ACC112 (cell line): ENCODE results near the gene AADACL4.

Source experiments
- H2AFZ ChIP-seq: fragments of 200-600 bp; sonication (generic); one replicate; pipeline ENCODE4 v1.6.0; 2017; ENCODE audit warnings: antibody characterized with exemption, low read length; ENCODE audit not compliant: unreplicated experiment
- H3K27ac ChIP-seq: fragments of 200-600 bp; sonication (generic); 2 replicates; pipeline ENCODE4 v1.5.1; 2014; ENCODE audit warnings: low read depth, mild to moderate bottlenecking, antibody characterized with exemption, low read length, moderate library complexity
- H3K27me3 ChIP-seq: fragments of 200-600 bp; sonication (generic); 2 replicates; pipeline ENCODE4 v1.6.1; 2014; ENCODE audit warnings: mild to moderate bottlenecking, antibody characterized with exemption, low read length, moderate library complexity, mixed read lengths; ENCODE audit not compliant: insufficient read depth
- H3K36me3 ChIP-seq: fragments of 200-600 bp; sonication (generic); 2 replicates; pipeline ENCODE4 v1.6.1; 2016; ENCODE audit warnings: mild to moderate bottlenecking, antibody characterized with exemption, low read length, moderate library complexity, mixed read lengths; ENCODE audit not compliant: insufficient read depth
- H3K4me1 ChIP-seq: fragments of 200-600 bp; sonication (generic); one replicate; pipeline ENCODE4 v1.6.1; 2016; ENCODE audit warnings: low read length, mixed read lengths; ENCODE audit not compliant: insufficient read depth, unreplicated experiment, control insufficient read depth
- H3K4me3 ChIP-seq: fragments of 200-600 bp; sonication (generic); 2 replicates; pipeline ENCODE4 v1.5.1; 2014; ENCODE audit warnings: mild to moderate bottlenecking, low read depth, low read length
- H3K79me2 ChIP-seq: fragments of 200-600 bp; sonication (generic); one replicate; pipeline ENCODE4 v1.6.0; 2016; ENCODE audit warnings: low read length; ENCODE audit not compliant: control insufficient read depth, unreplicated experiment, insufficient read depth

Gene AADACL4

DNA sequence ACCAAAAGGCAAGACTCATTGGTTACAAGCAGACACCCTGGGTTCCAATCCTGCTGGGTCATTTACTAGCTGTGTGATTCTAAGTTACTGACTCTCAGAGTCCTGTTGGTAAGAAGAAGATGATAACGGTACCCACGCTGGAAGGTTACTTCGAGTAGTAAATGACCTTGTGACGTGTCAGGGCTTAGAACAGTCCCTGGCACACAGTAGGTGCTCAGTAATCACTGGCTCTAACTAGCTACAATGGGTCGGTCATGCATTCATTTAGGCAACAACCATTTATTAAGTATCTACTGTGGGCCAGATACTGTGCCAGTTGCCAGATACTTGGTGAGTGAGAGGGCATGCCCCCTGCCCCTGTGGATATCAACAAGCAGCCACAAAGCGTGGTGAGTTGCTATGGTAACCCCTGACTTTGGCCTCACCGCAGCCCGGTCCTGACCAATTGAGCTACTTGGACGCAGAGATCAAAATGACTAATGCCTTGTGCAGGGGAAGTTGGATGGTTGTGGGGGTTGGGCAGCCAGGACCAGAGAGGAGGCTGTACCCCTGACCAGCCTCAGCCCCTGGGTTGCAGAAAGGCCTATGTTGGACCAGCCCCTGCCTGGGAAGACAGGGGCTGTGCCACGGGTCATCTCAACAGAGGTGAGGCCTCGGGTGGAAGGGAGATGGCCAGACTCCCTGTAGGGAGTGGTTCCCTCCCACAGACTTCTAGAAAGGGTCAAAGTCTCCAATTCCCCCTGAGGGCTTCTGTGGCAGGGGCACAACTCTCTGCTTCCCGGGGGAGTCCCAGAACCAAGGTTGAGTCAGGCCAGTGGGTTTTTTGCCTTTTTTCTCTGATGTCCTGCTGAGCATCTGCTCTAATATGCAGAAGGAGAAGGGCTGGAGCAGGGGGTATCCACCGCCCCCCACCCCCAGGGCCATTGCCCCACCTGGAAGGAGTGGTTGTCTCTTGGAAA, 41.9 kb upstream of the AADACL4 start:
- no peaks in the 10 kb centered on the region for H3K36me3 ChIP-seq
- H3K27me3 ChIP-seq, result no peaks in the 10 kb centered on the region
- H2AFZ ChIP-seq, result no peak overlapping the region
- peaks cover 42% of the 10 kb centered on the region for H3K4me1 ChIP-seq
- peak overlapping the region; percentile 73 for H3K27ac ChIP-seq
- no peaks in the 10 kb centered on the region for H3K79me2 ChIP-seq
- H3K4me3 ChIP-seq, result no peak overlapping the region

DNA sequence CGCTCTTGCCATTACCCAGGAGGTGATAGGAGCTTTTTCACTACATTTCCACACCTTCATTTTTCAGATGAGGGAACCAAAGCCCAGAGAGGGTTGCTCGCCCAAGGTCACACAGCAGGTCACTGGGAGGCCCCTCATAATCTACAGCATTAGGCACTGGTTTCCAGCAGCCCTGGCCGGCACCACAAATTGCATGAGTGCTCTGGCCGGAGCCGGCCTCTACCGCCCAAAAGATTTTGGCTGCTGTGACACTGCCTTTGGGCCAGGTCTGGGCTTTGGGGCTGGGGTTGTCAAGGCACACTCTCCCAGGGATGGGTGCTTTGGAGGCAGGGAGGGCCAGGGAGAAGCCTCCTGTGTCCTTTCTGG, 41.2 kb upstream of the AADACL4 start:
- no peaks in the 10 kb centered on the region for H3K27me3 ChIP-seq
- no peak overlapping the region for H2AFZ ChIP-seq
- no peaks in the 10 kb centered on the region for H3K36me3 ChIP-seq
- H3K79me2 ChIP-seq, result no peaks in the 10 kb centered on the region
- H3K27ac ChIP-seq, result peak overlapping the region; percentile 73; the same call in 1 of the 2 replicates
- no peak overlapping the region for H3K4me3 ChIP-seq
- peaks cover 42% of the 10 kb centered on the region for H3K4me1 ChIP-seq

DNA sequence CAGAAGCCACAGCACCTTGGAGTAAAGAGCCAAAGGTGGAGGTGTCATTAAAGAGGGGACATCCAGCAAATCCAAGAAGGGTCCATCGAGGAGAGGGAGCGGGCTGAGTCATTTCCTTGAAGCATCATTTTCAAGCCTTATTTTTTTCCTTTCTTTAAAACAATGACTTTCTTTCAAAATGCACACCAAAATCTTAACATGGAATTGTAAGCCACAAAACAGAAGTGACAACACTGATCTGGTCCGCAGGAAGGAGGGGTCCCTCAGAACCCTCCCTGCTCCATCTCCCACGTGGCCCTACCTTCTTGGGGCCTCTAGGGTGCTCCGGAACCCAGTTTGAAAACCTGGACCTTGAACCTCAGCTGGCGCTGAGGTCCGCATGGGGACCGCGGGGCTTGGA, 40.7 kb upstream of the AADACL4 start:
- Histone ChIP-seq H3K4me3 (no peak overlapping the region), H2AFZ (no peak overlapping the region), H3K79me2 (no peaks in the 10 kb centered on the region), H3K27ac (peak overlapping the region; percentile 73; the same call in 1 of the 2 replicates), H3K4me1 (peaks cover 42% of the 10 kb centered on the region), H3K27me3 (no peaks in the 10 kb centered on the region), H3K36me3 (no peaks in the 10 kb centered on the region)

DNA sequence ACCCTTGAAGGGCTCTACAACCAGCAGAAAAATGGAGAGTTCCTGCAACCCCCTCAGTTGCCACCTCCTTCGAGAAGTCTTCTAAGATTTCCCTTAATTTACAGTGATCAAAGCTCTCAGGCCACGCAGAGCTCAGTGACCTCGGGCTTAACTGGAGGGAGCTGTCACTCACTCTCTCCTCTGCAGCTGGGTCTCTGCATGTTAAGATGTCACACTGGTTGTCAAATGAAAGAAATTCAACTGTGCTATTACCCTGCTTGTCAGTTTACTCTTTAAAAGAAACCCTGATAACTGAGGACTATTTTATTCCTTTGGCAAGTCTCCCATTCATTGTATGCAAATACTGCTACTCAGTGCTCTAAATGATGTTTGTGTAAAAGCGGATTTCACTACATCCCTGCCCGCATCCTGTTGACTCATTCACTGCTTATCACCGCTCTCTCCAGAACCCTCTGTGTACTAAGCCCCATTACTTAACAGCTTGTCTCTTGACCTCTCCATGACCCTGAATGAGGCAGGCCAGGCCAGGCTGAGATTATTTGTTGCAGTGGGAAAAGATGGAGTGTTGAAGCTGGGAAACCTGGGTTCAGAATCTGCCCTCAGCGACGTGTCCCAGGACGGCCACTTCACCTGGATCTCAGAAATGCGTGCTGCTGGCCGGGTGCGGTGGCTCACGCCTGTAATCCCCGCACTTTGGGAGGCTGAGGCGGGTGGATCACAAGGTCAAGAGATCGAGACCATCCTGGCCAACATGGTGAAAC, 39.6 kb upstream of the AADACL4 start:
- Histone ChIP-seq H3K27me3 (no peaks in the 10 kb centered on the region), H3K4me1 (peaks cover 42% of the 10 kb centered on the region), H3K79me2 (no peaks in the 10 kb centered on the region), H3K36me3 (no peaks in the 10 kb centered on the region), H3K27ac (peak overlapping the region; percentile 73), H3K4me3 (0 out of 2 replicates have a peak overlapping the region, but pooled peaks have one; percentile 11), H2AFZ (no peak overlapping the region)

DNA sequence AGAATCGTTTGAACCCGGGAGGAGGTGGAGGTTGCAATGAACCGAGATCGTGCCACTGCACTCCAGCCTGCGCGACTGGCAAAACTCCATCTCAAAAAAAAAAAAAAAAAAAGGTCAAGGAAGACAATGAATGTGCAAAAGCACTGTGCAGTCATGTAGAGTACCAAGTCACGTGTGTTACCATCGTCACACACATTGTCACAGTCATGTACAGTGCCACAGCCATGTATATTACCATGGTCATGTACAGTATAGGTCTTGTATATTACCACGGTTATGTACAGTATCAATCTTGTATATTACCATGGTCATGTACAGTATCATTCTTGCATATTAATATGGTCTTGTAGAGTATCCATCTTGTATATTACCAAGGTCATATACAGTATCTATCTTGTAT, 38.9 kb upstream of the AADACL4 start:
- no peaks in the 10 kb centered on the region for H3K27me3 ChIP-seq
- H2AFZ ChIP-seq, result no peak overlapping the region
- no peak overlapping the region for H3K4me3 ChIP-seq
- no peaks in the 10 kb centered on the region for H3K79me2 ChIP-seq
- H3K4me1 ChIP-seq, result peaks cover 42% of the 10 kb centered on the region
- H3K27ac ChIP-seq, result no peak overlapping the region
- H3K36me3 ChIP-seq, result no peaks in the 10 kb centered on the region

DNA sequence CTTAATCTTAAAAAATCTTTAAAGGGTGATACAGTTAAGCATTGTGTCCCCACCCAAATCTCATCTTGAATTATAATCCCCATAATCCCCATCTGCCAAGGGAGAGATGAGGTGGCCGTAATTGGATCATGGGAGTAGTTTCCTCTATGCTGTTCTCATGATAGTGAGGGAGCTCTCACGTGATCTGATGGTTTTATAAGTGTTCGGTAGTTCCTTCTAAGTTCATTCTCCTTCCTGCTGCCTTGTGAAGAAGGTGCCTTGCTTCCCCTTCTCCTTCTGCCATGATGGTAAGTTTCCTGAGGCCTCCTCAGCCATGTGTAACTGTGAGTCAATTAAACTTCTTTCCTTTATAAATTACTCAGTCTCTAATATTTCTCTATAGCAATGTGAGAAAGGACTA, 36.6 kb upstream of the AADACL4 start:
- no peak overlapping the region for H3K27ac ChIP-seq
- H3K4me3 ChIP-seq, result no peak overlapping the region
- no peaks in the 10 kb centered on the region for H3K36me3 ChIP-seq
- peaks cover 34% of the 10 kb centered on the region for H3K4me1 ChIP-seq
- no peaks in the 10 kb centered on the region for H3K27me3 ChIP-seq
- no peak overlapping the region for H2AFZ ChIP-seq
- H3K79me2 ChIP-seq, result no peaks in the 10 kb centered on the region

DNA sequence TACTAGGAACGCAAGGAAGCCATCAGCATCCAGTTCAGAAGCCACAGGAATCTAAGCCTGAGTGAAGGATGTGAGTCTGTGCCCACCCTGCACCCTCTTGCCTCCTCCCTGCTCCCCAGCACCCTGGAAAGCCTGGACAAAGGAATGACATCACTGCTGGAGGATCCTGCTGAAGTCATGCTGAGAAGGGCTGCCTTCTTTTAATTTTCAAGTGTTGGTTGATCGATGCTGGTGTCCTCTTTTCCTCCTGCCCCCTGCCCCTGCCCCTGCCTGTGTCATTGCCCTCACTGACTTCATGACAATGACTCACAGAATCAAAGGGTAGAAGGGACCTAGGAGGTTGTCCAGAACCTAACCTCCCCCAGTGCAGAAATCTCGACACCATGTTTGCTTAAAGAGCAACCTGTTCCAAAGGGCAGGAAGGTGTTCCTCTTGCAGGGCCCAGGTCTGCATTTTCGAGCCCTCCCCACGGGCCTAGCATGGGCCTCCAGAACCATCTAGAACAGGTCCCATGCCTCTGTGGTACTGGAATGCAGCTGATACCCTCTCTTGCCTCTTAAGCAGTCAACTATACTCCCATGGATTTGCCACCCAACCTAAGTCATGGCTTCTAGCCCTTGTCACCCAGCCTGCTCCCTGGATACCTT, 35.5 kb upstream of the AADACL4 start:
- Histone ChIP-seq H2AFZ (no peak overlapping the region), H3K36me3 (no peaks in the 10 kb centered on the region), H3K79me2 (no peaks in the 10 kb centered on the region), H3K27ac (no peak overlapping the region), H3K4me1 (peaks cover 22% of the 10 kb centered on the region), H3K27me3 (no peaks in the 10 kb centered on the region), H3K4me3 (no peak overlapping the region)

DNA sequence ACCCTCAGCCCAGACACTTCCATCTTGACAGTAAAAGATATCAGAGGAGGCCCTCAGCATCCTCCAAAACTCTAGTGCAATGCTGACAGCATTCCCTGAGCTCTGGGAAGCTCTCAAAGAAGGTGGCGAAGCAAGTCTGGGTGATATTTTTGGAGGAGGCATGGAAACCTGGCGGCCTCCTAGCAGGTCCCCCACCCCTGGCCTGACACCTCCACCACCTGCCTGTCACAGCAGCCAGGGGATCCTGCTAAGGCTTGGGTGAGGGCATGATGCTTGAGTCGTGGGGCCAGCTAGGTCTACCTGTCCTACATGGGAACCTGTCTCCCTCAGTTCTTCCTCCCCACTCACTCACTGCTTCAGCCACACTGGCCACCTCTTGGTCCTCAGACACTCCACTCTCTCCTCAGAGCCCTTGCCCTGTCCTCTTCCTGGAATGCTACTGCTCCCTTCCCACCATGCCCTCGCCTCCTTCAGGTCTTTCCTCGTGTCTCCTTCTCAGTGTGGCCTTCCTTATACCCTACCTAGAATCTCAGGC, 34.3 kb upstream of the AADACL4 start:
- H3K4me1 ChIP-seq, result peaks cover 13% of the 10 kb centered on the region
- no peak overlapping the region for H3K4me3 ChIP-seq
- H3K27me3 ChIP-seq, result no peaks in the 10 kb centered on the region
- H3K27ac ChIP-seq, result no peak overlapping the region
- no peaks in the 10 kb centered on the region for H3K36me3 ChIP-seq
- no peak overlapping the region for H2AFZ ChIP-seq
- H3K79me2 ChIP-seq, result no peaks in the 10 kb centered on the region

DNA sequence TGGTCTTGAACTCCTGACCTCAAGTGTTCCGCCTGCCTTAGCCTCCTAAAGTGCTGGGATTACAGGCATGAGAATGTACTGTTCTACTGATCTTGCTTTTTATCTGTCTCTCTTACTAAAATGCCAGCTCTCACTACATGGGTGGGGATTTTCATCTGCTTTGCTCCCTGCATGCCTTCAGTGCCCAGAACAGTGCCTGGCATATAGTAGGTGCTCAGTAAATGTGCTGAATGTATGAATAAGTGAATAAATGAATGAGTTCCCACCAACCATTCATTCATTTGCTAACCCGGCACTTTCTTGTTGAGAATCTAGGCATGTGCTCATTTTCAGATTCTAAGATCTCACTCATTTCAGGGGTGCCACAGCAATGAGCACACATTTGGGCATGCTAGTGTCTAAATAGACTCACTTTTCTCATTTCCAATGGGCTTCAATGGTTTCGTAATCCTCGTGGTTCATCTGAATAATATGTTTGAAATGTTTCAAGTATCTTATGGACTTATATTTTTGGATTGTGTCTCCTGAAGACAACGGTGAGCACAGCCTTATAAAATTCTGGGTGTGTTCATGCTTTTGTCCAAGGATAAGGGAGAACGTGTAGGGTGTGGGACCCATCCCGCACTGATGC, 33.5 kb upstream of the AADACL4 start:
- Histone ChIP-seq H3K27me3 (no peaks in the 10 kb centered on the region), H3K4me1 (peaks cover 12% of the 10 kb centered on the region), H3K27ac (no peak overlapping the region), H2AFZ (no peak overlapping the region), H3K36me3 (no peaks in the 10 kb centered on the region), H3K79me2 (no peaks in the 10 kb centered on the region), H3K4me3 (no peak overlapping the region)

DNA sequence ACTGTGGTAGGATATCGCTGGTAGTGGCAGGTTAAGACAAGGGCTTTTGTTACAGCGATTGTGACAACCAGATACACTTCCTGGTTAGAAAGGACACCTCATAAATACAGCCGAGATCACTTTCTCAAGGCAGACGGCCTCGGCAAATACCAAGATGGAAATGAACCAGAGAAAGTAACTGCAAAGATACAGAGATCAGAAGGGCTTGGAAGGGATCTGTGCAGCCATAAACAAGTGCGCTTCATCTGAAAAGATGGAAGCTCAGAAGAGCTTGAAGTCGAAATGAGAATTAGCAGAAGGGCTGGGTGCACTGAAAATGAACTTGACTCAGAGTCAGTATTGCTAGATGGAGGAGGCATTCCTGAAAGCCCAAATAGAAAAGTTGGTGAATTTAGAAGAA, 32.9 kb upstream of the AADACL4 start:
- H3K27me3 ChIP-seq, result no peaks in the 10 kb centered on the region
- no peaks in the 10 kb centered on the region for H3K79me2 ChIP-seq

More for the DNA sequence above, 32.9 kb upstream of the AADACL4 start:
- Histone ChIP-seq H3K27ac (no peak overlapping the region), H3K4me3 (no peak overlapping the region), H3K4me1 (peaks cover 17% of the 10 kb centered on the region), H3K36me3 (no peaks in the 10 kb centered on the region), H2AFZ (no peak overlapping the region)
